ENCODE results near the gene UGT3A2.
"Not testable (repeated sequence)": the region's sequence is repeated elsewhere in the genome, so short reads cannot be mapped to it uniquely, and the experiment has no call there.

Gene UGT3A2

GRCh38 chr5:36049949-36050348, 16.7 kb downstream of the UGT3A2 start:
- DNase-seq = no peak

GRCh38 chr5:36047384-36048160, 19.1 kb downstream of the UGT3A2 start:
- no peak for DNase-seq

- no peak for DNase-seq
Observed at GRCh38 chr5:36045895-36046294, 20.8 kb downstream of the UGT3A2 start.

GRCh38 chr5:36041537-36041845, 25.2 kb downstream of the UGT3A2 start:
- no peak for DNase-seq

GRCh38 chr5:36040651-36041536, 25.8 kb downstream of the UGT3A2 start:
- no peak for DNase-seq

- DNase-seq = no peak
Observed at GRCh38 chr5:36035696-36036095, 31.0 kb downstream of the UGT3A2 start.

- DNase-seq = not testable (repeated sequence)
Observed at GRCh38 chr5:36034536-36035134, 32.0 kb downstream of the UGT3A2 start.

- DNase-seq = no peak
Observed at GRCh38 chr5:36033486-36033885, 33.2 kb downstream of the UGT3A2 start.

- no peak for DNase-seq
Observed at GRCh38 chr5:36033047-36033446, 33.6 kb downstream of the UGT3A2 start.

- DNase-seq = no peak
Observed at GRCh38 chr5:36031223-36031622, 35.5 kb downstream of the UGT3A2 start.

GRCh38 chr5:36029914-36030313, 36.8 kb downstream of the UGT3A2 start:
- DNase-seq = no peak

GRCh38 chr5:36028816-36029465, 37.7 kb downstream of the UGT3A2 start:
- no peak for DNase-seq

GRCh38 chr5:36027711-36028110, 39.0 kb downstream of the UGT3A2 start:
- no peak for DNase-seq

GRCh38 chr5:36026706-36027465, 39.8 kb downstream of the UGT3A2 start:
- no peak for DNase-seq

- not testable (repeated sequence) for DNase-seq
Observed at GRCh38 chr5:36022246-36022645, 44.4 kb downstream of the UGT3A2 start.

GRCh38 chr5:36019584-36019983, 47.1 kb downstream of the UGT3A2 start:
- DNase-seq = not testable (repeated sequence)

GRCh38 chr5:36017622-36018021, 49.1 kb downstream of the UGT3A2 start:
- DNase-seq = no peak

GRCh38 chr5:36017004-36017403, 49.7 kb downstream of the UGT3A2 start:
- DNase-seq = no peak

- no peak for DNase-seq
Observed at GRCh38 chr5:36013182-36013581, 53.5 kb downstream of the UGT3A2 start.

- no peak for DNase-seq
Observed at GRCh38 chr5:36009698-36010097, 57.0 kb downstream of the UGT3A2 start.

- no peak for DNase-seq
Observed at GRCh38 chr5:36007366-36007765, 59.3 kb downstream of the UGT3A2 start.

GRCh38 chr5:36006163-36006562, 60.5 kb downstream of the UGT3A2 start:
- DNase-seq = no peak

GRCh38 chr5:36001032-36001431, 65.7 kb downstream of the UGT3A2 start:
- DNase-seq = no peak
